ENCODE results near the gene SLC2A5. TPM values are rescaled to one million over a fixed set of nuclear protein-coding genes. Genes with fewer than 3 reads are reported as not detected.
"Not testable (repeated sequence)": the region's sequence is repeated elsewhere in the genome, so short reads cannot be mapped to it uniquely, and the experiment has no call there.

SLC2A5 gene
- total RNA-seq, 2 donors from 2014 or later = 8.1 to 10.4 TPM

DNA sequence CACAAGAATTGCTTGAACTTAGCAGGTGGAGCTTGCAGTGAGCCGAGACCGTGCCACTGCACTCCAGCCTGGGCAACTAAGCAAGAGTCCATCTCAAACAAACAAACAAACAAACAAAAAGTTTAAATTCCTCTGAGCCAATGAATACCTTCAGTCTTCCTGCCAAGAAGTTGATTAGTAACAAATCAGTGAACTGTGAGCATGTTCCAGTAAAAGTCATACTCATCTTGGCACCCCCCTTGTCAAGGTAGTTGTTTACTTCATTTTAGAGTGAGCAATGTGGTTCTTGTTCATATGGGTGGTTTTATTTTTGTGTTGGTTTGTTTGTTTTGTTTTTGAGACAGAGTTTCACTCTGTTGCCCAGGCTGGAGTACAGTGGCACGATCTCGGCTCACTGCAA, 25.2 kb downstream of the SLC2A5 start:
- ATAC-seq (no peak), DNase-seq (no peak)
- intact Hi-C loops (cut with DNase I, micrococcal nuclease) = no loop called here

DNA sequence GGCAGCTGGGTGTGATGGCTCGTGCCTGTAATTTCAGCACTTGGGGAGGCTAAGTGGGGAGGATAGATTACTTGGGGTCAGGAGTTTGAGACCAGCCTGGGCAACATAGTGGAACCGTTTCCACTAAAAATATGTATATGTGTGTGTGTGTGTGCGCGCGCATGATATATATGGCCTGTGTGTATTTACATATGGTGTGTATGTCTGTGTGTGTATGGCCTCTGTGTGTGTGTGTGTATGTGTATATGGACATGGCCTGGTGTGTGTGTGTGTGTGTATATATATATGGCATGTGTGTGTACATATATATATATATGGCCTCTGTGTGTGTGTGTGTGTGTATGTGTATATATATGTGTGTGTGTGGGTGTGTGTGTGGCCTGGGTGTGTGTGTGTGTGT, 27.2 kb downstream of the SLC2A5 start:
- intact Hi-C loops (cut with DNase I, micrococcal nuclease) = no loop called here
- ATAC-seq (no peak), DNase-seq (no peak)

DNA sequence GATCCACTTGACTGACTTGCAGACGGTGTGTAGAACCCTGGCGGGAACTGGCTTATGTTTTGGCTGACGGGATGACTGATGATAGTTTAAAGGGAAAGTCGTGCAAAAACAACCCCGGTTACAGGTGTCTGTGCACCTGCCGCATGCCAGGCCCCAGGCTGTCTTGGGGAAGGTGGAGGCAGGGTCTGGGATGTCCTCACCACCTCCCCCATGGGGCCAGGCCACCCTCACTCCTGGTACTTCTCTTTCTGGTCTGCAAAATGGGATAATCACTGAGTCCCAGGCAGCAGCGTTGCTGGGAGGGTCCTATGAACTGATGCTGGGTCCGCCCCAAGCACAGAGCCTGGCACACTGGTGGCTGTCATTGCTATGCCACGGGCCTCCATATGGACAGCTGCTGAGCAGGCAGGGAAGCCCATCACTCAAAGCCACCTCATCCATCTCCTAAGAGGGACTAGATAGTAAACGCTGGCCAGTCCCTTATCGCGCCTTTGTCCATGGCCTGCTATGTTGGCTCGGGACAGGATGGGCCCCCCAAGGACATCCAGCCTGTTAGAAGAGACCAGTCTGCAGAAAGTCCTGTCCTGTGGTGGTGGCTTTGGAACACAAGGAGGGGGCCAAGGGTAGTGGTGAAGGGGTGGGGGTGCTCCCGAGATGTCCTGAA, 28.2 kb downstream of the SLC2A5 start:
- ATAC-seq (no peak), DNase-seq (no peak)
- intact Hi-C loops (cut with DNase I, micrococcal nuclease) = no loop called here

DNA sequence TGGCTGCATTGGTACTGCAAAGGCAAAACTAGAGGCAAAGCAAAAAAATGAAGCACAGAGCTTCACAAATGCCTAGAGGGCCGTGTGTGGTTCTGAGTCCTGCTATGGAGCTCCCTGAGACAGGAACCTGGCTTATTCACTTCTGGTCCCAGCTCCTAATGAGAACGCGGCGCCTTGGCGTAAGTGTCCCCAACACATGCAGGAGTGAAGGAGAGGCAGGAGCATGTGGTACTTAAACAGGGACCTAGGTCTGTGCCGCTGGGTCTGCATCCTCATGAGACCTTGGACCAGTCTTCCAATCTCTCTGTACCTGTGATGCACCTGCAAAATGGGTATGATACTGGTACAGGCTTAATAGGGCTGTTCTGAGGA, 28.8 kb downstream of the SLC2A5 start:
- intact Hi-C loops (cut with DNase I, micrococcal nuclease) = no loop called here
- ATAC-seq (no peak), DNase-seq (no peak)

DNA sequence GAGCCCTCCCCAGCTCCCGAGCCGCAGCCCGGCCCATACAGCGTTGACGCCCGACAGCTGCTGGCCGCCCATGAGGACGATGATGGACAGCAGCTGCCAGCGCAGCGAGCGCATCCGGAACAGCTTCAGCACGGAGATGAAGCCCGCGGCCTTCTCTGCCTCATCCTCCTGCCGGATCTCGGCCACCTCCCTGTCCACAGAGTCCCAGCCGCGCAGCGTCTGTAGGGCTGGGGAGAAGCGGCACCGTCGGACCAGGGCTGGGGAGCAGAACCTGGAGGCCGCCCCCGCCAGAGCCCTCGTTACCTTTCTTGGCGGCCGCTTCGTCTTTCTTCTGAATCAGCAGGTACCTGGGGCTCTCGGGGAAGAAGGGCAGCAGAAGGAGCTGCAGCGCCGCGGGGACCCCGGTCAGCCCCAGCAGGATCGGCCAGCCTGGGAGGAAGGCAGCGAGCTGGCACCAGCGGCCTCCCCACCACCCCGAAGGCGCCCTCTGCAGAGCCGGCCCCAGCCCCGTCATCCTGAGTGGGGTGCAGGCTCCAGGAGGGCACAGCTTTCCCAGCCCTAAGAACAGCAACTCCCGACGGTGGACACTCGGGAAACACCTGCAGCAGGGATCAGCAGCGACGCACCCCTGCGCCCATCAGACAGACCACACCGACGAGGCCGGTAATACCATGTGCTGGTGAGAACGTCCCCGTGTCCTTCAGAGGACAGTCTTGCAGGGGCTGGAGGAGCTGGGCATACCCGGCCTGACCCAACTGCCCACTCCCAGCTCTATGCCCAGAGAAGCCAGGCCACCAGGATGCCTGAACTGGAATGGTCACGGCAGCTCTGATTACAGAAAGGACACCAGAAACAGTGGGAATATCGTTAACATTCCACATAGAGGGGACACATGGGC, 29.4 kb downstream of the SLC2A5 start:
- ATAC-seq (no peak), DNase-seq (no peak)
- intact Hi-C loops (cut with DNase I, micrococcal nuclease) = no loop called here

DNA sequence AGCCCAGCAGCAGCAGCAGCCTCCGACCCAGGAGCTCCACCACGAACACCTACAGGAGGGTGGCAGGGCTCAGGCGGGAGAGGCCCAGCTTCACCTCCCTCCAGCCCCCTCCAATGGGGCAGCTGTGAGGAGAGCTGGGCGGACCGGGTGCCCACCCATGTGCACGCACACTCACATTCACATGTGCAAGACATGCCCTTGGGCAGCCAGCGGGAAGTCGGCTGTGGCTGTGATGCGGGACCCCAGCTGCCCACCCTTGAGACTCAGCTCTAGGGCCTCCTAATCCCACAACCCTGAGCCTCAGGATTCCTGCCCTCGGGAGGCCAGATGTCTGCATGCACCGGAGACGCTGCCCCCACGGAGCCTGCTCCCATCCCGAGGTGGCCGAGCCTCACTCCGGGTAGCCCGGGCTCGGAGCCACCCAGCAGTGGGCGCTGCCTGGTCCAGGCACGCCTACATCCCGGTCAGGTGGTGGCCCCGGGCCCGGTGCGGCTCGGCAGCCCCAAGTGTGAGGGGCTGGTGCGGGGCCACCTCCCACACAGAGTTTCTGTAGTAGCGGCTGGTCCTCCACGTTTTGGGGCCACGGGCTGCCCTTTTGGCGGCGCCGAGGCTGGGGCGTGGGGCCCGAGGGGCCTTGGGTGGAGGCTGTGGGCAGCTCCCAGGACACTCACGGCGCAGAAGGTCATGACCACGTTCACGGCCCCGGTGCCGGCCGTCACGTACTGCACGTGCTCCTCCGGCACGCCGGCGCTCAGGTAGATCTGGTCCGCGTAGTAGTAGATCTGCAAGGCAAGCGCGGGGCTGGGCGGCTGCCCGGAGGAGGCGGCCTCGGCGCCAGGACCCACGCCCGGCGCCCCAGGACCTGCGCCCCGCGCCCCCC, 30.3 kb downstream of the SLC2A5 start:
- intact Hi-C loops (cut with DNase I, micrococcal nuclease) = no loop called here
- DNase-seq = no peak
- no peak for ATAC-seq

DNA sequence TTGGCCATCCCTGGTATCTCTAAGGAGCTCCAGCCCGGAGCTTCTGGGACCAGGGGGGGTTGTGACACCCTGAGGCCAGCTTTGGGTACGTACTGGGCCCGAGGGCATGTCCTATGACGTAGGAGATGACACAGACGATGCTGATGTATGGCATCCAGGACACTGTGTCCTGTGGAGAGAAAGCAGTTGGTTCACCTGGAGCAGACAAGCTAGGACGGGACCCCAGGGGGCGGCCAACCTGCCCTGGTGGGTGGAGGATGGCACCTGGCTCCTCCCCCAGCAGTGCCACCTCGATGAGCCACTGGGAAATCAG, 31.1 kb downstream of the SLC2A5 start:
- ATAC-seq = no peak

DNA sequence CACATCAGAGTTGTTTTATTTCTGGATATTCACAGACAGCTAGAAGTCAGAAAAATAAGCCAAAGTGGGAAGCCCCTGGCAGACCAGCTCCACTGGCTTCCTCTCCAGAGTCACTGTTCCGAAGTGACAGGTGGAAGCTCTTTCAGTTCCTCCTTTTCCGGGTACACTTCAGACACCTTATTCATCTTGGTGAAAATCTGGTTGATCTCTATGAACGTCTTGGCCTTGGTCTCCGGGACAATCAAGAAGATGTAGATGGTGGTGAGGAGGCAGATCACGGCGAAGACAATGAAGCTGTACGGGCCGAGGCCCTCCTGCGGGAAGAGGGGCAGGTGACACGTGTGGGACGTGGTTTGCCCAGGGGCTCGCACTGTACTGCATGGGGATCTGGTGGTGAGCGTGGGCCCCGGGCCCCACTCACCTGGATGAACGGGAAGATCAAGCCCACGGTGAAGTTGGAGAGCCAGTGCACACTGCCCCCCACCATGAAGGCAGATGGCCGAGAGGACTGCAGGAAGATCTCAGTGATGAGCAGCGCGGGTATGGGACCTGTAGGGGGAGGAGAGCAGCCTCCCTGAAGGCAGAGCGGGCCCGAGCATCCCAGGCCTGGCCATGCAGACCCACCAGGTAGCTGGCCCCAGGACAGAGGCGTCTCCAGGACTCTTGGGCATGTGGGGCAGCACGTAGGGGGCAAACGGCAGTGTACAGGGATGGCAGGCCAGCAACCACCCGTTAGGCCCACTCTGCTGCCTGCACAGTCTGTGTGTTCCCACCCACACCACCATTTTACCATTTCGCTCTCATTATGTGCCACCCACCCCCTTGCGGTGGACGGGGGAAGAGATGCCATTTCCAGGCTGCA, 31.7 kb downstream of the SLC2A5 start:
- intact Hi-C loops (cut with DNase I, micrococcal nuclease) = no loop called here
- ATAC-seq = no peak
- DNase-seq = no peak

More for the DNA sequence above, 31.1 kb downstream of the SLC2A5 start:
- DNase-seq = no peak
- intact Hi-C loops (cut with DNase I, micrococcal nuclease) = no loop called here

DNA sequence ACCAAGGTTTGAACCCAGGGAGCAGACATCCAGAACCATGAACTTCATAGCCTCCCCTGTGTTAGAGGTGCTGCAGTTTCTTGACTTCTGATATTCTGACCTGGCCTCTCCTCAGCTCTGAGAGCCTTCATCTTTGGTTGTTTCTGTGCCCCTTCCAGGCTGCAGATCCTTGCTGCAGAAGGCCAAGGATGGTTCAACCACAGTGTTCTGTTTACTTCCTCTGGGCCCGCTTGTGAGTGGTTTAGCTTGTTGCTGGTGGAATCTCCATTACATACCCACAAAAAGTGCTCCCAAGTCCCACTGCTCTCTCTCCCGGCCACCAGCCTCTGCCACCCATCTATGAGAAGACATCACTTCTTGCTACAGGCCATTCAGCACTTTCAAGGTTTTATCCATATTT, 34.2 kb downstream of the SLC2A5 start:
- no peak for DNase-seq
- intact Hi-C loops (cut with DNase I, micrococcal nuclease) = no loop called here
- ATAC-seq = no peak

DNA sequence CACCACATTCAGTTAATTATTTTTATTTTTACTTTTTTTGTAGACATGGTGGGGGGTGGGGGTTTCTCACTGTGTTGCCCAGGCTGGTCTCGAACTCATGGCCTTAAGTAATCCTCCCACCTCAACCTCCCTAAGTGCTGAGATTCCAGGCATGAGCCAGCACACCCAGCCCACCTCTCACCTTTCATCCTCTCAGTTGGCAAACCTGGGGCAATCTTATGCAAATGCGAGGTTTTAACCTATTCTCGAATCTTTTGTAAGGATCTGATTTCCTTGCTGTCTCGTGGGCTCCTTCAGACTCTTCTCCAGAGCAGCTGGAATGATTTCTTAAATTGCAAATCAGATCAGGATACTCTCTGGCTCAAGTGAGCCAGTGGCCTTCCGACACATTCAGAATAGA, 36.1 kb downstream of the SLC2A5 start:
- no peak for DNase-seq
- intact Hi-C loops (cut with DNase I, micrococcal nuclease) = no loop called here
- ATAC-seq = no peak

DNA sequence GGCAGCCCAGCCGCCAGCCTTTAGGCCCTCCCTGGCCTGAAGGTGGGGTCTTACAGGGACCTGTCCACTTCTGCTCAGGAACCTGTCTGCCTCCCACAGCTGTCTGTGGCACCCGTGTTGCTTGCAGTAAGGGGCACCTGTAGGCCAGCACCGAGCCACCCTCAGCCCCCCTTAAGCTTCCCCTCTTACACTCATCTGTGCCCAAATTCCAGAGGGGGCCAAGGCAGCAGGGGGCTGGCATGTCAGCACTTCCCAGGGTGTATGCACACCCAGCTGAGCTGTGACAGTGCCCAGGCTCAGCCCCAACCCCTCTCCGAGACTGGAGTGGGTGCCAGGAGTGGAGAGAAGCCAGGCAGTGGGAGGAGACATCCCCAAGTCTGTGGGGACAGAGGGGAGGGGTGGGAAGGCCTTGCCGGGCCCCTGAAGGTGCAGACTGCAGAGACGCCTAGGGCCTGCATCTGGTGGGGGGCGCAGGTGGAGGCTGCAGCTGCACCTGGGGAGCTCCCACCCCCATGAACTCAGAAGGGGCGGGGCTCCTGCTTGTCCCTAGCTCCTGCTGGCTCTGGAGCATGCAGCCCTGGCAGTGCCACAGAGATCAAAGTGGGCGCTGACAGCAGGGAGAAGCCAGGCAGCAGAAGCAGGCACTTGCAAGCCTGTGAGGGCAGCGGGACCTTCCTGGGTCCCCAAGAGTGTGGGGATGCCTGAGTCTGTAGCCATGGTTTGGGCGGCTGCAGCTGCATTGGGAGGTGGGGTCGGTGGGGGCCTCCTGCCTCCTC, 37.8 kb downstream of the SLC2A5 start:
- ATAC-seq = no peak
- intact Hi-C loops (cut with DNase I, micrococcal nuclease) = no loop called here
- no peak for DNase-seq

DNA sequence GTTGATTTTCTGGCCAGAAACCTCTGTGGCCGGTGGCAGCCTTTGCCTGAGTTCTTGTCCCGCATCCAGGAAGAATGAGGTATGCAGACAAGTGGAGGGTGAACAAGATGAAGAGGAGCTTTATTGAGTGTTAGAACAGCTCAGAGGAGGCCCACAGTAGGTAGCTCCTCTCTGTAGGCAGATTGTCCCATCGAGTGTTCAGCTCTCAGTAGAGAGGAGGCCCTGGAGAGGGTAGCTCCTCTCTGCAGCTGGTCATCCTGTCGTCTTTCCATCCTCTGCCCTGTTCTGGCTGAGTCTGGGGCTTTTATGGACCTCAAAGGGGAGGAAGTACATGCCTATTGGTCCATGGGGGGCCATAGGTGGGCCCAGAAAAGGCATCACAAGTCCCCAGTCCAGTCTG, 38.4 kb downstream of the SLC2A5 start:
- intact Hi-C loops (cut with DNase I, micrococcal nuclease); ATAC-seq; DNase-seq: not testable (repeated sequence)

DNA sequence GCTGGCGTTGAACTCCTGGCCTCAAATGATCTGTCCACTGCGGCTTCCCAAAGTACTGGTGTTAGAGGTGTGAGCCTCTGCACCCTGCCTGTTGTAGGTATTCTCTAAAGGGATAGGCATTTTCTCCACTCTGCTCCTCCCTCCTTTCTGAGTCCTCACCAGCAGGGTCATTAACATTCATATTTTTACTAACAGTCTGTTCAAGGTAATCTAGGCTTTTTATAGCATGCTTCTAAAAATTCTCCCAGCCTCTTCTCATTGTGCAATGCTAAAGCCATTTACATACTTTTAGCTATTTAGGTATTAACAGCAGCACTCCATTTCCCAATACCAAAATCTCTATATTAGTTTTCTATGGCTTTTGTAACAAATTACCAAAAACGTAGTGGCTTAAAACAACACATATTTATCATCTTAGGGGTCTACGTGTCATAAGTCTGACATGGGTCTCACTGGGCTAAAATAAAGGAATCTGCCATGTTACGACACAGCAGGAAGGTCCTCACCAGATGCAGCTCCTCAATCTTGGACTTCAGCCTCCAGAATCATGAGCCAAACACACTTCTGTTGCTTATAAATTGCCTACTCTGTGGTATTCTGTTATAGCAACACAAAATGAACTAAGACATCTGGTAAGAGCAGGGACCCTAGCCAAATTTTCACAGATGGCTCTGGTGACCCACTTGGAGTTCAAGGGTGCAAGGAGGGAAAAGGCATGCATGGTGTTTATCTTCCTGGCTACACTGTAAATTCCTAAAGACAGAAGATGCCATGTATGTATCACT, 40.3 kb downstream of the SLC2A5 start:
- ATAC-seq (no peak), DNase-seq (peak in 1 of 2 donors; percentile 4)

DNA sequence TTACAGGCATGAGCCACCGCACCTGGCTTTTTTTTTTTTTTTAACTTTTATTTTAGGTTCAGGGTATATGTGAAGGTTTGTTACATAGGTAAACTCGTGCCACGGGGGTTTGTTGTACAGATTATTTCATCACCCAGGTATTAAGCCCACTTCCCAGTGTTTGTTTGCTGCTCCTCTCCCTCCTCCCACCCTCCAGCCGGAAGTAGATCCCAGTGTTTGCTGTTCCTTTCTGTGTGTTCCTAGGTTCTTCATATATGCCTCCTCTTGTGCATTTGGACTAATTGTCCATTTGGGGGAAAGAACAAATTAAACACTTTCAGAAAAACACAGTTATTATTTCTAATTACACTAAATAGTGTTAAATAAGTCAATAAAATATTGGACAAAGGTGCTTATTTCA, 42.1 kb downstream of the SLC2A5 start:
- DNase-seq (no peak), ATAC-seq (no peak)
- intact Hi-C loops (cut with DNase I, micrococcal nuclease) = no loop called here

More for the DNA sequence above, 40.3 kb downstream of the SLC2A5 start:
- intact Hi-C loops (cut with DNase I, micrococcal nuclease) = no loop called here

DNA sequence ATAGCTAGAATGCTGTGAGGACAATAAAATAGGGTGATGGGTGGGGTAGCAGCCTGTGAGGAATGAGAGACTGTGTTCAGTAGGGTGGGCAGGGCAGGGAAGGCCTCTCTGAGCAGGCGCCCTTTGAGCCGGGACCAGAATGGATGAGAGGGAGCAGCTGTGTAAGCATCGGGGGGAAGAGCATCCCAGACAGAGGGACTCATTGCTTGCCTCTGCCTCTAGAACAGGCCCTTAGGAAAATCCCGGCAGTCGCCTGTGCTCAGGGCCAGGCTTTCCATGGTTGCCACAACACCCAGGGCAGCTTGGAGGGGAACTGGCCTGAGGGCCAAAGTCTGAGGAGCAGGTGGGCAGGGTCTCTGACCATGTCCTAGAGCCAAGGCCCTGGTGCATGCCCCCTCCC, 44.0 kb downstream of the SLC2A5 start:
- ATAC-seq (peak; percentile 10), DNase-seq (no peak)
- intact Hi-C loops (cut with DNase I, micrococcal nuclease) = no loop called here

DNA sequence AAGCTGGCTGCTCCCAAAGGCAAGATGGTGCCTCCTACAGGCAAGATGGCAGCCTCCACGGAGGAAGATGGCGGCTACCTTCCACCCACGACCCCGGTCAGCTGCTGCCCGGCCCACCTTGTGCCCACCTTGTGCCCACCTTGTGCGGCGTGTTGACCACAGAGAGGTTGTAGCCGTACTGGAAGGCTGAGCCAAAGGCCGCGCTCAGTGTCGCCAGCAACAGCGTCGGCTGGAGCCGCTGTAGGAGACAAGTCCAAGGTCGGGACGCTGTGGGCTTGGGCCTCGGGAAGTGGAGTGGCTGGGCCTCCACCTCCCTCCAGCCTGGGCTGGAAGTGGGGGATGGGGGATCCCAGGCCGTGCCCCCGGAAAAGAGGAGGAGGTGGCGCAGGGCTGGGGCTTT, 44.6 kb downstream of the SLC2A5 start:
- ATAC-seq (no peak), DNase-seq (no peak)
- intact Hi-C loops (cut with DNase I, micrococcal nuclease) = no loop called here

DNA sequence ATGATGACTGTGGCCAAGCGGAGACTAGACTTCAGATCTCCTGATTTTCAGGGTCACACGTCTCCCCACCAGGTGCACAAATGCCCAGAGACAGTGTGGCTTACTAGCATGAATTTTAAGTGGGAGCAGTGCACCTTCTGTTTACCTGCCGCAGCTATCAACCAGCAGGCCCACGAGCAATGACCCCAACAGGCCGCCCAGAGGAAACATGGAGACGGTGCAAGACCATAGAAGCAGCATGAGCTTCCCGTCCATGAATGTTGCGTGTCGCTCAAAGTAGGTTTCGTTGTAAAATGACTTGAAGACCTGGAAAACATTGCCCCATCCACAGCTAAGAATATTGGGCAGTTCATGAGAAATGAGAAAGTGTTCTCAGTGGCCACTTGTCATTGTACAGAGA, 46.7 kb downstream of the SLC2A5 start:
- intact Hi-C loops (cut with DNase I, micrococcal nuclease) = no loop called here
- DNase-seq = no peak
- no peak for ATAC-seq

Data from left colon (tissue), 2 donors.